Heart left ventricle (tissue), 13 donors: ENCODE results near the gene PLAU.

Experiments
- CTCF ChIP-seq, 12 donors: fragments of 200-600 bp; sonication (generic) in 4 of 12; IDR thresholded peaks; one replicate each; pipeline versions ENCODE4 v1.5.0 to v1.8.0; 2018 to 2022; ENCODE audit warnings: antibody characterized with exemption in 12 of 12, mild to moderate bottlenecking in 5 of 12
- POLR2A ChIP-seq, 2 donors: fragments of 450-650 bp; IDR thresholded peaks; one replicate each; pipeline ENCODE4 v1.6.1; 2017; ENCODE audit warnings: antibody characterized with exemption in 2 of 2, mild to moderate bottlenecking in 2 of 2, moderate library complexity in 2 of 2
- donor health status: ischemic (EF 13 %, LVEDD 7.1; RV severe dilation, severe dysfunction).
- donor health status: DM: no; HTN: yes; CAD: no.
- donor health status: DM: no; HTN: no; CAD: no.
- donor health status: ischemic (EF 25% LVEDD 6.9; RV normal size, moderate dysfunction).
- donor health status: ischemic (EF 25% LVEDD 5.7; RV mildly dilated, moderate dysfunction).
- donor health status: ischemic (EF 35%, LVEDD 5.7; RV mildly dilated, moderate dysfunction).
- donor health status: nonischemic (EF 11% LVEDD 7.7; RV severe dilation, severe dysfunction).
- donor health status: DM: yes; HTN: yes; CAD: no.
- donor health status: PGD.
- donor health status: ischemic (EF 29% LVEDD 5.4; RV normal size, mild dysfunction).
- donor health status: nonischemic (EF 23%, LVEDD 6.1; RV moderate dilation, normal function).

- TF ChIP-seq CTCF (IDR thresholded peaks at IDR 0.05) (no peak), POLR2A (IDR thresholded peaks at IDR 0.05) (no peak)
These were observed 38.7 kb upstream of the PLAU start for GRCh38 chr10:73872190-73872710.
